ENCODE measurements around the gene IDH3B.
A peak's percentile ranks its signal among the peaks of the same experiment; 100 is the strongest.
"Not testable (repeated sequence)": the region's sequence is repeated elsewhere in the genome, so short reads cannot be mapped to it uniquely, and the experiment has no call there.

The IDH3B gene

DNA sequence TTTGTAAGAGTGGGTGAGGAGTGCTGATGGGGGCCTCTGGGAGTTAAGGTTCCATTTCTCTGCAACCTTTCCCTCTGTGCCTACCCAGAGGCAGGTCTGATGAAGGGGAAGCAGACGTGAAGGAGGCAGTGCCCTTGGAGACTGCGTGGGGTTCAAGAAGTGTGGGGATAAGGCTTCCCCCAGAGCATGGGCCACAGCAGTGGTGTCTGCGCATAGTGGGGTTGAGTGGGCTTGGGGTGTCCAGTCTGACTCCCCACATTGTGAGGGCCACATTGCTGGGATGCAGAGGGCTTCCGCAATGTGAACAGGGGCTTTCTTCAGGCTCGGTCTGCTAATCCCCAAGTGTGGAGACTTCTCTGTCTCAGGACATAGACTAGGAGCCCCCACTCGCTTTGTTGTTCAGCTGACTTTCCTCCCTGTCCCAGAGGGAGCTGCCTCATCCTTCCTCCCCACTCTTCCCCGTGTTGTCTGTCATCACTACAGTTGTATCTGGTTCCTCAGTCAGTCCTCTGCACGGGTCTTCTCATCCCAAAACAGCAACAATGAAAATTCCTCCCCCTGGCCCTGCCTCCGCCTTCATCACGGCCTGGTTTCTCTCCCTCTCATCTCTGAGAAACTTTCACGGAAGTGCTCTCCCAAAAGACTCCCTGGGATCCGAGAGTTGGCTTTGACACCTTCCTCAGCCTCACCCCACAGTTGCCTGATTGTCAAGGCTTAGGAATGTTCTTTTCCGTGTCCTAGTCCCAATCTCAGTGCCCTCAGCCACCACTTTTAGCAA, 31.4 kb upstream of the IDH3B start:
- DNase-seq (ENCODE audit: extremely low spot score, insufficient read length, low read depth): no peak
- no peak for FAIRE-seq

DNA sequence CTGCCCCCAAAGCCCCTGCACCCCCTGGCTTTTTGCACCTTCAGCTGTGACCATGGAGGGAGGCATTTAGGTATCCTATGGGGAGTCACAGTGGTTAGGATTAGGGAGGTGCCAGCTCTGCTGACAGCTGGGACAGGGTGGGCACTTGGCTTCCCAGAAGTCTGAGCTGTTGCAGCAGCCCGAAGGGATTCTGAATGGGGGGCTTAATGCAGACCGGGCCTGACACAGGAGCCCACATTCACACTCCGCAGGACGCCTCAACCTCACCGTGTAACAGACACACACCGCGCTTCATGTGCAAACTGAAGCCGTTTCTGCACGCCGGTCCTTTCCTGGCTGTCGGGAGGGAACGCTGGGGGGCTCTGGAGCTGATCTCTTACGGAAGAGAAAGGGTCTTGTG, 30.5 kb upstream of the IDH3B start:
- DNase-seq (ENCODE audit: extremely low spot score, insufficient read length, low read depth) (no peak), FAIRE-seq (no peak)

GRCh38 chr20:2694008-2694471, 30.0 kb upstream of the IDH3B start:
- FAIRE-seq (no peak), DNase-seq (ENCODE audit: extremely low spot score, insufficient read length, low read depth) (no peak)

DNA sequence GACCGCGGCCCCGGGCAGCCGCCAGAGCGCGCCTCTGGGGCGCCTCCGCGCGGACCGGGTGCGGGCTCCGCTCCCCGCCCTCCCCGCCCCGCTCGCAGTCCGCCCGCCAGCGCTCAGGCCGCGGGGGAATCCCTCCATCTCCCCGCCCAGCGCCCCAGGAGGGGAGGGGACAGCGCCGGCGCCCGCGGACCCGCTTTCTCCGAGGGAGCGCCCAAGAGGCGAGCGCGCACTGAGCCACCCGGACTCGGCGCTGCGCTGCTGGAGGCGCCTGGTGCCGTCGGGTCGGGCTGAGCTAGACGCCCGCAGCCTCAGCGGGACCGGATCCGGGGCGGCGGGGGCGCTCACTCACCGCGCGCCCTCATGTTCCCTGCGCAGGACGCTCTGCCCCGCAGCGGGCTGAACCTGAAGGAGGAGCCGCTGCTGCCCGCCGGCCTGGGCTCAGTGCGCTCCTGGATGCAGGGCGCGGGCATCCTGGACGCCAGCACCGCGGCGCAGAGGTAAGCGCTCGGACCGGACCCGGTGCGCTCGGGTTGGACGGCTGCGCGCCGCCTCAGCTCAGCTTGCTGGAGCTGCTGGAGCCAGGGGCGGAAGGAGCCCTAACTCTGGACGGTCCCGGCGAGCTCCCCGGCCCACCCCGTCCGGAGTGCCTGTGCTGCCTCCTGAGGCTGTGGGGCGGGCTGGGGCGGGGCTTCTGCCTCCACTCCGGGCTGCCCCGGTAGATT, 29.4 kb upstream of the IDH3B start:
- DNase-seq (ENCODE audit: extremely low spot score, insufficient read length, low read depth) (no peak), FAIRE-seq (no peak)

DNA sequence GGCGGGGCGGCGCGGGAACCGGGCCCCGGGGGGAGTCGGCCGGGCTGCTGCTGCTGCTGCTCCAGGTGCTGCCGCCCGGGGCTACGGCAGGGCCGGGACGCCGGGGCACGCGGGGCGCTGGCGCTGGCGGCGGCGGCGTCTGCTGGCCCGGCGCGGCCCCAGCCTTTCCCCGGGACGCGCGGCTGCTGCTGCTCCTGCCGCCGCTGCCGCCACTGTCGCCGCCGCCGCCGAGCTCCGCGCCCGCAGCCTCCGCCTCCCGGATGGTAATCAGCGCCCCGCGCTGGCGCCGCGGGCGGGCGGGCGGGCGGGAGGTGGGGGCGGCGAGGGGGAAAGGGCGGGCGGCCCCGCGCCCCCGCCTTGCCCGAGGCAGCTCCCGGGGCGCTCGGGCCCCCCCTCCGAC, 28.9 kb upstream of the IDH3B start:
- FAIRE-seq: no peak
- no peak for DNase-seq (ENCODE audit: extremely low spot score, insufficient read length, low read depth)

- DNase-seq (ENCODE audit: extremely low spot score, insufficient read length, low read depth): no peak
These were observed 28.2 kb upstream of the IDH3B start, which contains the start of gene EBF4 for GRCh38 chr20:2692036-2692885. Gene EBF4, plus strand, starts transcription at chr20:2692780. Its CDS starts 866 bp downstream, at chr20:2693646.

DNA sequence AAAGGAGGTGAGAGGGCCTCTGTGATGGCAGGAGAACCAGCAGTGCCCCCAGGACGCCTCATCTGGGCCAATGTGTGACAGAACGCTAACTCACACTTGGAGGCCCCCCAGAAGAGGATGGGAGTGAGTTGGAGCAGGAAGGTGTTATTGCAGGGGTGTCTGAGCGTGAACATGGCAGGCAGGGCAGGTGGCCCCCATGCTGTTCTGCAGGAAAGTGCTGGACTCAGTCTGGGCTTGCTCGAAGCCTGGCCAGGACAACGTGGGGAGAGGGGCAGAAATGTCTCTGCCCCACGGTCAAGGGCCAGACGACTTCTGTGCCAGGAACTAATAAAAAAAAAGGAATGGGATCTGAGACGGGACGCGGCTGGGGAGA, 27.6 kb upstream of the IDH3B start:
- no peak for DNase-seq (ENCODE audit: extremely low spot score, insufficient read length, low read depth)
- FAIRE-seq: no peak

More at GRCh38 chr20:2692036-2692885, 28.2 kb upstream of the IDH3B start, which contains the start of gene EBF4:
- no peak for FAIRE-seq

GRCh38 chr20:2691127-2691526, 27.1 kb upstream of the IDH3B start:
- FAIRE-seq: no peak
- DNase-seq (ENCODE audit: extremely low spot score, insufficient read length, low read depth): no peak

DNA sequence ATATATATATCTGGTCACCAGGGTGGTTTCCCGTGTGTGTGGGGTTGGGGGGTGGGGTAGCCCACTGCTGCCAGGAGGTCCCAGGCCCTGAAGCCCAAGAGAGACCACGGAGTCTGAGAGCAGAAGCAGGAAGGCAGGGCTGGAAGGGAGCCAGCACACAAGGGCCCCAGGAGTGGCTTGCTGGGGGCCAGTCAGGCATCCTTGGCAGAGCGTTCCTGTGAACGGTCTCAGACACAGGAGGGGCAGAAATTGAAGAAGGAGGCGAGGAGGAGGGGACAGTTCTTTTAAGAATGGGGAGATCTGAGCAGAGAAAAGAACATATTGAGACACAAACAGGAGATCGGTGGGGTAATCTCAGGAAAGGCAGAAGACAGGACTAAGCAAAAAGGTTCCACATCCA, 26.7 kb upstream of the IDH3B start:
- DNase-seq (ENCODE audit: extremely low spot score, insufficient read length, low read depth) (no peak), FAIRE-seq (no peak)

- DNase-seq (ENCODE audit: extremely low spot score, insufficient read length, low read depth): no peak
- no peak for FAIRE-seq
These were observed 26.2 kb upstream of the IDH3B start for GRCh38 chr20:2690213-2690612.

DNA sequence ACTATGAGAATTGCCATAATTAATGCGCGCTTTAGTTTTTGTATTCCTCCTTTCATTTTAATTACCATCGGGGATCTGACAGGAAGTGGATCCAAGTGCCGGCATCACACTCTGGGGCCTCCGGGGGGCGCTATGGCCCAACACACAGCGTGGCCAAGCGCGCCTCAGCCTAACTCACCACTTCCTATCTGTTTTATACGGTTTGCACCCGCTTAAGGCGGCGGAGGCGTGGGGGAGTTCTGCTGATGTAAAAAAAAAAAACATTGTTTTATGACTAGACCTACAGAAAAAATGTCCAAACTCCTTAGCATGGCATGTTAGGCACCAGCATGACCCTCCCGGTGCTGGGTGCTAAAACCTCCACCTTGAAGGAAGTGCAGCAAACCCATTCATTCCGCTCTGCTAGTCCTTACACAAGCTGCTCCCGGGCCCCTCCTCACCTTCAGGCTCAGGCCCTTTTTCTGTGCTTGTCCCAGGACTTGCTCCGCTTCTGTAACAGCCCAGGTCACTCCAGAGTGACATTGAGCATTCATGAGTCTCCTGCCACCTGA, 24.1 kb upstream of the IDH3B start:
- no peak for DNase-seq (ENCODE audit: extremely low spot score, insufficient read length, low read depth)
- FAIRE-seq: peak; percentile 70

GRCh38 chr20:2687514-2687913, 23.5 kb upstream of the IDH3B start:
- no peak for FAIRE-seq
- no peak for DNase-seq (ENCODE audit: extremely low spot score, insufficient read length, low read depth)

DNA sequence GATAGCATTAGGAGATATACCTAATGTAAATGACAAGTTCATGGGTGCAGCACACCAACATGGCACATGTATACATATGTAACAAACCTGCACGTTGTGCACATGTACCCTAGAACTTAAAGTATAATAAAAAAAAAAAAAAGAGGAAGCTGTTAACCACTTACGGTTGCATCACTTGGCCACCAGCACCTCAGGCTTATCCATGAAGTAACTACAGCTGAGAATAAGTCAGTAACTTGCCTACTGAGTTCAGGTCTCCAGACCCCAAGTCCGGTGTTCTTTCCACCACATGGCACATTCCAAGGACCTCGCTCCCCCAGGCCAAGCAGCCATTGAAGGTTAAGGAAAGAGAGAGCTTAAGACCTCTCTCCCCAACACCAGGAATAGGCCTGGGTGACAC, 20.8 kb upstream of the IDH3B start:
- not testable (repeated sequence) for FAIRE-seq; DNase-seq (ENCODE audit: extremely low spot score, insufficient read length, low read depth)

- not testable (repeated sequence) for DNase-seq (ENCODE audit: extremely low spot score, insufficient read length, low read depth); FAIRE-seq
These were observed 18.0 kb upstream of the IDH3B start for GRCh38 chr20:2682040-2682439.

- FAIRE-seq: no peak
- DNase-seq (ENCODE audit: extremely low spot score, insufficient read length, low read depth): no peak
These were observed 16.0 kb upstream of the IDH3B start for GRCh38 chr20:2680046-2680445.

GRCh38 chr20:2673453-2673852, 9.4 kb upstream of the IDH3B start:
- FAIRE-seq: no peak
- no peak for DNase-seq (ENCODE audit: extremely low spot score, insufficient read length, low read depth)

GRCh38 chr20:2672446-2672845, 8.4 kb upstream of the IDH3B start:
- FAIRE-seq (no peak), DNase-seq (ENCODE audit: extremely low spot score, insufficient read length, low read depth) (no peak)

DNA sequence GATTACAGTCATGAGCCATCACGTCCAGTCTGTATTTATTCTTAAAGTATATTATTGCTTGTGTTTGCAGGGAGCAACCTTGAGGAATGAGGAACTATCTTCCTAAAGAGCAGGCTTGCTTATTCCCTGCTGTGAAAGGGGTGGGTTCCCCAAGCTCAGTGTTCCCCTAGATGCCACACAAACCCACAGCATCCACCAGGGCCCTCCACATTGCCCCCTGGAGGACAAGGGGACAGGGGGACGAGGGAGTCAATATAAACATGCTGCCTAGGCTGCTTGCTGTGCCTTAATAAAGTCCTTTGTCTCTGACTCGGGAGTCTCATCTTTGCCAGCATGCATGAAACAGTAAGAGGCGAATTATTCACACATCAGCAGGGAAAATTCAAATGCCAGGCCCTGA, 8.0 kb upstream of the IDH3B start:
- no peak for DNase-seq (ENCODE audit: extremely low spot score, insufficient read length, low read depth)
- no peak for FAIRE-seq

GRCh38 chr20:2663364-2663886, 591 bp downstream of the IDH3B start:
- FAIRE-seq (no peak), DNase-seq (ENCODE audit: extremely low spot score, insufficient read length, low read depth) (no peak)

DNA sequence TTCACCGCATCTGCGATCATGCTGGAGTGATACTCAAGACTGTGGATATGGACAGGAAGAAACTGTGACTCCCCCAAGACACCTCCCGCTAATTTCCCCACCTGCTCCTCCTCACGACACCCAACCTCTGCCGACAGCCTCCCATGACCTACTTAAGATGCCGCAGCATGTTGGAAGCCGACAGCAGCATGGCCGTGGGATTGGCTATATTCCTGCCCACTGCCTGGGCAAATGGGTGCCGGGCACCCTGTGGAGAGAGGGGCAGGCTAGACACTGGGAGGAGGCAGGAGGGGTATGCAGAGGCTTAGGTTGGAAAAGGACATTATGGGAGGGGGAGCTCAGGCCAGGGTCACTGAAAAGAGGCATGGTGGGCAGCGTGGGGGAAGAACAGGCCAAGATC, 4.5 kb downstream of the IDH3B start:
- FAIRE-seq (no peak), DNase-seq (ENCODE audit: extremely low spot score, insufficient read length, low read depth) (no peak)

Measured in GM18507 (cell line).